NCI-H146 (cell line): ENCODE data around the gene CDC34.
A peak's percentile ranks its signal among the peaks of the same experiment; 100 is the strongest.

ENCODE experiments used
- DNase-seq: peaks from one replicate; lab custom pipeline; 2025; lab: John Stamatoyannopoulos, UW

The CDC34 gene

GRCh38 chr19:531753-532560, at the start of gene CDC34:
Gene CDC34 (plus strand): TSS chr19:531760. CDS start chr19:531932, 172 bp downstream.
- no peak for DNase-seq

DNA sequence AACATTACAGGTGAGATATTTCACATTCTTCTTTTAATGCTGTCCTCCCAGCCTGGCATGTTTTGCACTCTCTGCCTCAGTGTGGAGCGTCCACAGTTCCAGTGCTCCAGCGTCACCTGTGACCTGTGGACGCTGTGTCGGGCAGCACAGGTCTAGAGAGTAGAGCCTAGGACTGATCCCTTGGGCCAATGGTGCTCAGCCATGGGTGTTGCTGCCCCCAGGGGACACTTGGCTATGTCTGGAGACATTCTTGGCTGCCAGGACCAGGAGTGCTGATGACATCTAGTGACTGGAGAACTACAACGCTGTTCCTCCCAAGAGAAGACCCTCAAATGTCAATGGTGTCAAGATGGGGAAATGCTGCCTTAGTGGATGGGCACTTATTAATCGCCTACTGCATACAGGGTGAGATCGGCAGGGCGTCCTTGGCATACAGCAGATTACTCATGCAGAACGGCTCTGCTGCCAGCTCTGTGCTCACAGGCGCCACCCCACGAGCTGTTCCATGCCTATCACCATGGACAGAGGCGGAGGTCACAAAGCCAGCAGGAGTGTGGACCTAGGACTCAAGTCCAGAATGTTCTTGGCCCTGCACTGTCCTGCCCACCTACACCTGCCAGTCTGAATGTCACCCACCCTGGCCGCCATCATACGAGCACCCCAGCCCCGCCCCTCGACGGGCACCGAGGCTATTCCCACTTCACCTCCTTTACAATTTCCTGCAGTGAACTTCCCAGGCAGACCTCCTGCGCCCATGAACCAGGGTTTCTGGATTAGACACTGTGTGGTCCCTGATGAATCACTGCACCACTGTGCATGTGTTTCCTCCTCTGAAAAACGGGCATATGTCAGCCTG, 49.1 kb upstream of the CDC34 start:
- no peak for DNase-seq

DNA sequence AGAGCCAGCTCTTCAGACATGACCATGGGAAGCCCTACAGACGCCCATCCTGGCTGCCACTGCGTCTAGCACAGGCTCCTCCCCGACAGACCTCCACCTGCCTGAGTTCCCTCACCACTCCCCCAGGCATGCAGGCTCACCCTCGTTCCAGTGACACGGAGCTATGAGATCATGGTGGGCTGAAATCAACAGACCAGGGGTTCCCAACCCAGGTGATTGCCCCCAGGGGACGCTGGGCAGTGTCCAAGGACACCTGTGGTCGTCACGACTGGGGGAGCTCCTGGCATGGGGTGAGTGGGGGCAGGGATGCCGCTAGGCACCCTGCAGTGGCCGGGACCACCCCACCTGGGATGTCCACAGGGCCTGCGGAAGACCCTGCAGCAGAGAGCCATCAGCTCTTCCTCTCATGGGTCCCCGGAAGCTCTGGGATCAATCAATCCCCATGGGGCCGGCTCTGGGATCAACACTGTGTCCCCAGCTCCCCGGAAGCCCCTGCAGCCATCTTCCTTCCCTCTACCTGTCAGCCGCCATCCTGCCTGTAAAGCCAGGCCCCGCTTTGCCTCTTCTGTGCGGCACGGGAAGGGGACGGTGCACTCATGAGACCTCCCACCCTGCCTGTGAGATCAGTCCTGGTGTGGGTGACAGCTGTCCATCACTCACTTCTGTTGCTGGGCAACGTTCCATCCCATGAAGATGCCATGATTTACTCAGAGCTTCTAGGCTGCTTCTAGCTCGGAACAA, 48.1 kb upstream of the CDC34 start:
- peak; percentile 17 for DNase-seq

GRCh38 chr19:484494-484893, 47.1 kb upstream of the CDC34 start:
- DNase-seq, result peak; percentile 19

DNA sequence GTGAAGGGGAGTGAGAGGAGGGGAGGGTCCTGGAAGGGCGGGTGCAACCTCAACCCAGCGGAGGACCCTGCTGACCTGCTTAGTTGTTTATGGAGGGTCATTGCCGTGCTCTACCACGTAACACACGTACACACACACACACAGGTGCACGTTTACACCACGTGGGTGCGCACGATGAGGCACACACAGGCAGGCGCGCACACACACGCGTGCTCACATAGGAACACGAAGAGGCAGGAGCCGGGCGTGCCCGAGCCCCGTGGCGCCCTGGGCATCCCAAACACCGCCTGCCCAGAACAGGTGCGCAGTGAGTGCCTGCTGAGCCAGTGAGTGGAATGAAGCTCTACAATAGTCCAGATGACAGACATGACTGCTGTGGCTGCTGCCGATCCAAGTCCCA, 46.5 kb upstream of the CDC34 start:
- DNase-seq, result peak; percentile 56

GRCh38 chr19:485583-486236, 45.9 kb upstream of the CDC34 start:
- DNase-seq, result peak; percentile 86

- peak; percentile 91 for DNase-seq
These were observed 42.8 kb upstream of the CDC34 start for GRCh38 chr19:488505-489417.

DNA sequence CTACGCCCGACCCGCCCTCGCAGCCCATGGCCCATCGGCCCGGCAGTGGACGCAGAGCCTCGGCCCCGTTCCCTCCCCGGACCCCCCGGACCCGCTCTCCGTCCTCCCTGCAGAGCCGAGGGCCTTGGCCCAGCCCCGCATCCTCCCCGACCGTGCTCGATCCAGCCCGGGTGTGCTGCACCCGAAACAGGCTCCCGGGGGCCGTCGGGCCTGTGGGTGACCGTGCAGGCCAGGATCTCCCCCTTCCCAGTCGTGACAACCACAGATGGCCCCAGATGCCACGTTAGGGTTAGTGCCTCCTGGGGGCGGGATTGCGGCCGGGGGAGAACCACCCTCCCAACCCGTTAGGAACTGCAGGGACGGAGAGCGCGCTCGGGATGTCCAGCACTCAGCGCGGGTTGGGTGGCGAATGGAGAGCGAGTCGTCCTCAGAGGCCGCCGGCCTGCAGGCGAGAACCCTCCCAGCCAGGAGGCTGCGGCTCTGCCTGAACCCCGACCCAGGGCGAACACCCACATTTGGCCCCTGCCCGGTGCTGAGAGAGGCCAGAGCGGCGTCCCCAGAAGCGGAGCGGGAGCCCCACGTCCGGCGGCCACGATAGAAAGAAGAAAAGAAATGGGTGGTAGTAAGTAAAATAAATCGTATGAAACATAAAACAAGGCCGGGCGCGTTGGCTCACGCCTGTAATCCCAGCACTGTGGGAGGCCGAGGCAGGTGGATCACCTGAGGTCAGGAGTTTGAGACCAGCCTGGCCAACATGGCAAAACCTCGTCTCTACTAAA, 42.0 kb upstream of the CDC34 start:
- DNase-seq, result peak; percentile 26

DNA sequence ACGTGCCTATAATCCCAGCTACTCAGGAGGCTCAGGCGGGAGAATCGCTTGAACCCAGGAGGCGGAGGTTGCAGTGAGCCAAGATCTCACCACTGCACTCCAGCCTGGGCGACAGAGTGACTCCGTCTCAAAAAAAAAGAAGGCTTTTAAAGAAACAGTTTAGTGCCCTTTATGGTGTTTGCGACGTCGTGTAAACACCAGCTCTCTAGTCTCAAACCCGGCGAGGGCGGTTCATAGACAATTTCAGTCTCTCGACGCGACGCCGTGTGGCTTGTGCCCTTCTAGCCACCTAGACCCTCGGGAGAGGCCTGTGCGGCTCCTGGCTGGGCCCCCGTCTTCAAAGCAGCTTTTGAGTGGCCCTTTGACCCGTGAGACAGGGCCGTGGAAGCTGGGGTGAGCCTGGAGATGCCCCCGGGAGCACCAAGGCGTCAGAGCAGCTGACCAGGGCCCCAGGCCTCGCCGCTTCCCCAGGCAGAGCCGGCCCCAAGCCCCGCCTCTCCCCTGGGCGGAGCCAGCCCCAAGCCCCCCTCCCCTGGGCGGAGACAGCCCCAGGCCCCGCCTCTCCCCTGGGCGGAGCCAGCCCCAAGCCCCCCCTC, 40.3 kb upstream of the CDC34 start:
- no peak for DNase-seq

DNA sequence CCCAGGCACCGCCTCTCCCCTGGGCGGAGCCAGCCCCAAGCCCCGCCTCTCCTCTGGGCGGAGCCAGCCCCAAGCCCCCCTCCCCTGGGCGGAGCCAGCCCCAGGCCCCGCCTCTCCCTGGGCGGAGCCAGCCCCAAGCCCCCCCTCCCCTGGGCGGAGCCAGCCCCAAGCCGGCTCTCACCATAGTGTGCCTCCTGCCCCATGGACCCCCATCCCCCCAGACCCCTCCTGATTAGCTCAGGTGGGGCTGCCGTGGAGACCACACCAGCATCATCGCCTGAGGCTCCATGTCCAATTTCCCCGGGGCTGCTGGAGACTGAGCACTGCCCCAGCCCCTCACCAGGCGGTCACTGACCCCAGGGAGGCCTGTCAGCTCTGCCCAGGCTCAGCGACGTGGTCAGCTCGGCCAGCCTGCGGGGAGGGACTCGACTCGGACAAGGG, 39.4 kb upstream of the CDC34 start:
- DNase-seq, result no peak

GRCh38 chr19:493391-494170, 38.0 kb upstream of the CDC34 start:
- no peak for DNase-seq

DNA sequence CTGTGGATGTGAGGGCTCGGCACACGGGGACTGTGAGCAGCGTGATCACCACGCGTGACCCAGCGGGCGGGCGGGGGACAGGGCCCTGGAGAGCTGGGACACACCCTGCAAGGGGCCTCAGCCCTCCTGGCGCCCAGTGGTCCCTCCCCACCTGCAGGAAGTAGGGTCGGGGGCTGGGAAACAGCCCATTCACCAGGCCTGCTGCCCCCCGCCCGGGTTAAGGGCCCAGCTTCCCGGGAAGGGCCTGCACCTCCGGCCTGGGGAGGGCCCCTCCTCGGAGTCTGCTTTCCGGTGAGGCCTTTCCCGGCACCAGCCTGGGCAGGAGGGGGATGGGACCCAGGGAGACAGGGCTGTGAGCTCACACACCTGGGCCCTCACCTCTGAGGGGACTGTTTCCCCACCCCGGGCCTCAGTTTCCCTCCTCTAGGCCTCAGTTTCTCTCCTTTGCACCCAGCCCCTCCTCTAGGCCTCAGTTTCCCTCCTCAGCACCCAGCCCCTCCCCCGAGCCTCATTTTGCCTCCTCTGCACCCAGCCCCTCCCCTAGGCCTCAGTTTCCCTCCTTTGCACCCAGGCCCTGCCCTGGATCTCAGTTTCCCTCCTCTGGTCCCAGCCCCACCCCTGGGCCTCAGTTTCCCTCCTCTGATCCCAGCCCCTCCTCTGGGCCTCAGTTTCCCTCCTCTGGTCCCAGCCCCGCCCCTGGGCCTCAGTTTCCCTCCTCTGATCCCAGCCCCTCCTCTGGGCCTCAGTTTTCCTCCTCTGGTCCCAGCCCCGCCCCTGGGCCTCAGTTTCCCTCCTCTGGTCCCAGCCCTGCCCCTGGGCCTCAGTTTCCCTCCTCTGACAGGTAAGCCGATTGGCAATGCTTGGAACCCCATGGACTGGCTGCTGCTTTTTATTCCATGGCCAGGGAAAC, 37.1 kb upstream of the CDC34 start:
- no peak for DNase-seq

- no peak for DNase-seq
These were observed 36.5 kb upstream of the CDC34 start for GRCh38 chr19:495081-495401.

GRCh38 chr19:495402-496111, 36.0 kb upstream of the CDC34 start:
- no peak for DNase-seq

DNA sequence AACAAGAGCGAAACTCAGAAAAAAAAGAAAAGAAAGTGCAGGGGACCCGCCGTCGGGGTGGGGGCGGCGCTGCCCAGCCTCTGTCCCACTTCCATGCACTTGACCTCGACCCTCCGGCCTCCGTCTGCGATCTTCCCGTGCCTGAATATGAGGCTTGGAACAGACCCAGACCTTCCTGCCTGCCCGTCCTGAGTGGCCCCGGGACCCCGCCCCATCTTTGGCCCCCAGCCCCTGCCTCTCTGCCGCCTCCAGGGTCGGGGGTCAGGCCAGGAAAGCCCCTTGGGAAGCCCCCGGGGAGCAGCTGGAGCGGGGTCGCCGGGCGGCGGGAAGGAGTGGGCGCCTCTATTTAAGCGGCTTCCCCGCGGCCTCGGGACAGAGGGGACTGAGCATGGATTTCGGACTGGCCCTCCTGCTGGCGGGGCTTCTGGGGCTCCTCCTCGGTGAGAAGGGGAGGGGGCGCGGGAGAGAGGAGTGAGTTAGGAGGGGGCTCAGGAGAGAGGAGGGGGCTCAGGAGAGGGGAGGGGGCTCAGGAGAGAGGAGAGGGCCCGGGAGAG, 35.4 kb upstream of the CDC34 start, which contains the start of gene MADCAM1:
MADCAM1 (plus strand) TSS at position 375 of the 554 bp plus-strand sequence; CDS start at position 389, 14 bp downstream.
- DNase-seq, result no peak

GRCh38 chr19:496986-497385, 34.6 kb upstream of the CDC34 start:
- no peak for DNase-seq

- DNase-seq, result no peak
These were observed 34.1 kb upstream of the CDC34 start for GRCh38 chr19:497491-497868.
